GM19099 (cell line): ENCODE measurements around the gene GP1BB.

Source experiments
- POLR2A ChIP-seq: IDR thresholded peaks from 3 replicates; pipeline ENCODE4 v1.6.1; 2011; ENCODE audit warnings: low read depth; ENCODE audit not compliant: insufficient read length; ENCODE audit errors: extremely low read depth

GP1BB gene

DNA sequence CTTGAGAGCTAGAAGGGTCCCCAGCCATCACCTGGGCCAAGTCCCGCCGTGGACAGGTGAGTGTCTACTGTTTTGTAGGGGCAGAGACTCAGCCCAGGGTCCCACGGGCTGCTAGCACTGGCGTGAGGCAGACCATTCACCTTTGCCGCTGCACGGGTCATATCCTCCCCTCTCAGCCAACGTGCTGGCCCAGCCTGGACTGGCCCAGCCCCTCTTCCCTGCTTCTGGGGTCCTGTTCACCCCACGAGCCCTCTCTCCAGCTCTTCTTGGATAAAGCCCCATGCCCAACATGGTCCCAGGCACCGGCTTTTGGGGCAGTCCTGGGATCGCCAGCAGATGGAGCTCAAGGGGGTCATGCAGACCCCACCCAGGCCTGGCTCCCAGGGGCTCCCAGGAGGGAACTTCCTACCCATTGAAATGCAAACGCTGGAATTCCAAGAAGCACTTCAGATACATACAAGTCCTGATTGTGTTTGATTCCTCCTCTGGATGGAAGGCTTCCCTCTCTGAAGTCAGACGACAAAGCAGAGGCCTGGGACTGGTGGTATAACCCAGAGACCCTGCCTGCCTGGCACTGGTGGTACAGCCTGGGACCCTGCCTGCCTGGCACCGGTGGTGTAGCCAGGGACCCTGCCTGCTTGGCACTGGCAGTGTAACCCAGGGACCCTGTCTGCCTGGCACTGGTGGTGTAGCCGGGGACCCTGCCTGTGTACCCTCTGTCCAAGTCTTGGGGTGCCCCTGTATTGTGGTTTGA, 18.0 kb upstream of the GP1BB start:
- TF ChIP-seq POLR2A: no peak

DNA sequence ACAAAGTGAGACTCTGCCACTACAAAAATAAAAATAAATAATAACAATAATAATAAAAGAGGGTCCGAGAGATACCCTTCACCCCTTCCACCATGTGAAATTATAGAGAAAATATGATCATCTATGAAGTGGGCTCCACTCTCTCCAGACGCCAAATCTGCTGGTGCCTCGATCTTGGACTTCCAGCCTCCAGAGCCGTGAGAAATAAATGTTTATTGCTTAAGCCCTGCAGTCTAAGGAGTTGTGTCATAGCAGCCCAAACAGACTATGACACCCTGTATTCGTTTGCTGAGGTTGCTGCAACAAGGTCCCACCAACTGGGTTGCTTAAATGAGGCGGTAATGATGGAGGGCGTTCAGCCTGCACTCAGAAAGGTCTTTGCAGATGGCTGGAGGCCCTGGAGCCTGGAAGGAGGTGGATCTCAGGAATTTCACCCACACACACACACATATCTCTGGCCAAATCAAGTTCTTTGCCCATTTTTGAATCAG, 16.6 kb upstream of the GP1BB start:
- TF ChIP-seq POLR2A: no peak

DNA sequence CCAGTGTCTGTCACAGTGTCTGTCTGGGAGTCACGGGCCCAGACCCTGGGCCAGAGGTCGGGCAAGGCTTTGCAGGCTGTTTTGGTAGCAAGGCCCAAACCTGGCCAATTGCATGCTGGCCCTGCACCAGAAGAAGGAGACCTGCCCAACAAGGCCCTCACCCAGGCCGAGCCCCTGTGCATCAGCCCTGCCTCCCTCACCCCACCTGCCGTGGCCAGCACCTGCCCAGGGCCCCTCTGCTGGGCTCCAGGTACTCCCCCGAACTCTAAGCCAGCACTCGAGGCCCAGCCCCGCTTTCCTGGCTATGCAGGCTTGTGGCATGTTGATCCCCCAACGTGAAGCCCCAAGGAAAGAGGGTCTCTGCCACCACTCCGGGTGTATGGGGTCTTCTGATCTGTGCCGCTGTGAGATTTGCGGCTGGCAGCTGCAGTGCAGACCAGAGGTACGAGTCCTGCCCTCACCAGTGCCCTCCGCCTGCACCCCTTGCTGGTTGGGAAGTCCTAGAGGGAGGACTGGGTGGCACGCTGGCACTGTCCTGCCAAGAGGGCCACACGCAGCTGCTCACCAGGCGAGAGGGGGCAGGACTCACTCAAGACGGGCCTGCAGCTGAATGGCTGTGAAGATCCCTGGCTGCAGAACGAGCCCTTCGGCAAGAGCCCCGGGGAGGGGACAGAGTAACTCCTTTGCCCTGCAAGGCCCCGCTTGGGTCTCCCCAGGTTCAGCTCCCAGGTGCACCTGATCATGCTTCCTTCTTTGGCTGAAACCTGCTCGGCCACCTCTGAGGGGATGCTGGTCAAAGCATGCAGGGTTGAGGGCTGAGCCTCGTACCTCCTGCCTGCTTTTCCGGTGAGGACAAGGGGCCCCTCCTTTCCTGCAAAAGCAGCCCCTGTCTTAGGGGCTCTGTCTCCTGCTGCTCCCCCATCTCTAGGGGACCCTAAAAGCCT, 15.7 kb upstream of the GP1BB start:
- no peak for TF ChIP-seq POLR2A

DNA sequence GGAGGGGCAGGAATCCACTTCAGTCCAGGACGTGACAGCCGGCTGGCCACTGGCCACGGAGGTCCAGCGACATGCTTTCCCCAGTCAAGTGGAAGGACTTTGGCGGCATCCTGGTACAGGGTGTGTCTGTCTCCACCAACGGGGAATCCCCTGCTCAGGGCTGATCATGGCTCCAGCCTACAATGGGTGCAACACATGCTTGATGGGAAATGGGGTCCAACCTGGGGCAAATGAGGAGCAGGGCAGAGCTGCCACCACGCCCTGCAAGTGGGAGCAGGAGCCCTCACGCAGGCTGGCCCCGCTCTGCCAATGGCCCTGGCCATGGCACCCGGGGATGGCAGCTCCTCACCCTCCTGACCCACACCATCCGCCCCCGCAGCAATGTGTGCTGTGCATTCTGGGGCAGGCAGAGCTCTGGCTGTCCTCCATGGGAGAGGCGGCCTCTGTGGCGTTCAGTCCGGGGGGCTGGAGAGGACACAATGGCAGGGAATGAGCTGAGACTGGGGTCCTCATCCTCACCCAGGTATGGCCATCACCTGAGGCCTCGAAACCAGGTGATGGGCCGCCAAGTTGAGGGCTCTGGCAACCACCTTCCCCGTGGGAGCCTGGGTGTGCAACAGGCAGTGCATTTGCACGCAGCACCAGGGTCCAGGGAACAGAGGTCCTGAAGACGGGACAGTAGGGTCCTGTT, 14.9 kb upstream of the GP1BB start:
- TF ChIP-seq POLR2A: no peak

DNA sequence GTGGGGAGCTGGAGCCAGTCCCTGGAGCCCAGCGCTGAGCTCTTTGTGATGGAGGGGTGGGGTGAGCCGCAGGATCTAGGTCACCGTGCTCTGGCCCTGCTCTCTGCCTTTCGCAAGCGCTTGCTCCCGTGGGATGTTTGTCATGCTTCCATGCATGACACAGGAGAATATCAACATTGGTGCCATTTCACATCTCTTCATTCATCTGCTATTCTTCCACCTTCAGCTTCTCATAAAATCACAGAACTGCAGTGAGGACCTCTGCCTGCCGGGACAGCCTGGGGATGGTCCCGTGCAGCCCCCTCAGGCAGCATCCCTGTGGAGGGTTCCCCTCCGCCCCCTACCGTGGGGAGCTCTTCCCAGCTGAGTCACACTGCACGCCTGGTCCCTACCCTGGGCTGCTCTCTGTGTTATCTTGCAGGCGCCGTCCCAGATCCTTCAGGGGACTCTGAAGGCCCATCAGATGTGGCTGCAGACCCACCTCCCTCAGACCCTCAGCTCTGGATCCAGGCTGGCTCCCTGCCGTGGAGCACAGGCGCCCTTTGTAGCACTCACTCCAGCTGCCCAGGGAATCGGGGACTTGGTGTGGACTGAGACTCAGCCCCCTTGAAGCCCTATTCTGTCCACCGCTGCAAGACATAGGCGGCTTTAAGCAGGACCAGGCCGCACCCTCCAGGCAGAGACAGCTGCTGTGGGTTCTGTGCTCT, 14.1 kb upstream of the GP1BB start:
- no peak for TF ChIP-seq POLR2A

DNA sequence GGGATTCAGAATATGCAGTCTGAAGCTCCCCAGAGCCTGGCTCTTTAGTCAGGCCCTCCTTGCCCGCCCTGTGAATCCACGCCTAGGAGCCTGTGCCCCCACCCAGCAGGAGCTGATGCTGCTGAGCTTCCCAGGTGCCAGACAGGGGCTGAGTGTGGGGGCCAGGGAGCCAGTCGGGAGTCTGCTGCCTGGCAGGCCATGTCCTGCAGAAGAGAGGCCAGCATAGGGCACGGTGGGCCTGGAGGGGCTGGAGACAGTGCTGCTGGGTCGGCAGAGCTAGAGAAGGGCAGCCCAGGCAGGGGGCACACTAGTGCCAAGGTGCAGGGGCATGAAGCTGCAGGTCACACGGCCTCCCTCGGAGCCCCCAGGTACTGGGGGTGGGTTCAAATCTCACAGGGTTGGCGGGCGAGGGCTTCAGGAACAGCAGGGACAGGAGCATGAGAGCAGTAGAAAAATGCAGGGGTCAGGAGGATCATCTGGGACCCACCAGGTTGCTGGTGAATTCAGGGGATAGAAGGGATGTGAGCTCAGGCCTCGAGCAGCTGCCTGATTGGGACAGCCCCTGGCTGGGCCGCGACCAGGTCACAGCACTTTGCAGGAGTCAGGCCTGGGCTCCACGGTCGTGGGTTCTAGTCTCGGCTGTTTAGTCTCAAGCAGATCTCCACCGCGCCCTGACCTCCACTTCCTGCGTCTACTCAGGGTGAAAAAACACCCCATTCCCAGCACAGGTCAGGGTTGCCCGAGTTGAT, 13.1 kb upstream of the GP1BB start:
- no peak for TF ChIP-seq POLR2A

DNA sequence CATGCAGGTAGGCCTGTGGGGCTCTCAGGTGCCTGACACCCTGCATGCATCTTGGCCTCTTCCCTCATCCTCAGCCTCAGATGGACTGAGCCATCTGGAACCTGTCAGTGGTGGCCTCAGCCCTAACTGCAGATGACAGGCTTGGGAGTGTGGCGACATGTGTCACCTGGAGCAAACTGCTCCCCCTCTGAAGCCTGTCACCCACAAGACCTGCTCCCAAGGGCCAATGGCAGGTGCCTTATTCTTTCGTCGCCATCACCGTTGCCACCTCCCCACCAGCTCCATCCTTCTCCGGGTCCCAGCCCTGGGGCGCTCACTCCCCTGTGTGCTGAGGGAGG, 12.6 kb upstream of the GP1BB start:
- TF ChIP-seq POLR2A: no peak

DNA sequence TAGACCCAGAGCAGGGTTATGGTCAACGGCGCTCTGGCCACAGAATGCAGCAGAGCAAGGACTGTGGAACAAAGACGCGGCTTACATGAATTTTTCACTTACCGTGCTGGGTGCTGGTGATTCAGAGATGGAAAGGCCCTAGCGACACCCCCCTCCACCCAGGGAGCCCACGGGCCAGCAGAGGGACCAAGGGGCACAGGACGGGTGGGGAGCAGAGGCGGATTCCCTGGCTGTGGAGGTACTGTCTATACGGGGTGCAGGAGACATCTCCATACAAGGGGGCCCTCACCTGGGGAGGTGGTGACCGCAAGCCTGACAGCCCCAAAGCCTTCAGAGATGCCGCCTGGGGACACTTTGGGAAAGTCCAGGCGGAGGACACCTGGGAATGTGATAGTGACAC, 10.1 kb upstream of the GP1BB start:
- no peak for TF ChIP-seq POLR2A

DNA sequence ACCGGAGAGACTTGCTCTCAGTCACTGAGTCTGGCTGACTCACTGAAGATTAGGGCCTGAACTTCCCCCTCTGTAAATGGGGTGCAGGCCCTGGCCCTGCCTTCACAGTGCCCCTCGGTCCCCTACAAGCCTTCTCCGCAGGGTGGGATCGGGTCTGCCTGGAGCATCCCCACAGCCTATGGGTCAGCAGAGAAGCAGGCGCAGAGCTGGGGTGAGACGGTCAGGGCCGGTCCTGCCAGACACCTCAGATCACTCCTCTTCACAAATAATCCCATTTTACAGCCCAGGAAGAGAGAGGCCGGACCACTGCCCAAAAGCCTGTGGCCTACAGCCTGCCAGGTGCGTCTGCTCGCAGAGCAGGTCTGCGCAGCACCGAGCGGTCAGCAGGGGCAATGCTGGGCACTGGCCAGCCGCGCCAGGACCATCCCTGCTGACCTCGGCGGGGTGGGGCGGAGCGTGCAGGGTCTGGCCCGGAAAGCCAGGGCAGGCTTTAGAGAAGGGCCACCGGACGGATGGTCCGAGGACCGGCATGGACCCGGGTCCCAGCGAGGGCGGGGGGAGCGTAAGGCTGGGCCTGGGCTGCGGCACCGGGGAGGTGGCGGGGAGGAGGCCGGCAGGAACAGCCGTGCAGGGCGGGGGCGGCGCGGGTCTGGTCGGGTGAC, 9.6 kb upstream of the GP1BB start:
- no peak for TF ChIP-seq POLR2A

DNA sequence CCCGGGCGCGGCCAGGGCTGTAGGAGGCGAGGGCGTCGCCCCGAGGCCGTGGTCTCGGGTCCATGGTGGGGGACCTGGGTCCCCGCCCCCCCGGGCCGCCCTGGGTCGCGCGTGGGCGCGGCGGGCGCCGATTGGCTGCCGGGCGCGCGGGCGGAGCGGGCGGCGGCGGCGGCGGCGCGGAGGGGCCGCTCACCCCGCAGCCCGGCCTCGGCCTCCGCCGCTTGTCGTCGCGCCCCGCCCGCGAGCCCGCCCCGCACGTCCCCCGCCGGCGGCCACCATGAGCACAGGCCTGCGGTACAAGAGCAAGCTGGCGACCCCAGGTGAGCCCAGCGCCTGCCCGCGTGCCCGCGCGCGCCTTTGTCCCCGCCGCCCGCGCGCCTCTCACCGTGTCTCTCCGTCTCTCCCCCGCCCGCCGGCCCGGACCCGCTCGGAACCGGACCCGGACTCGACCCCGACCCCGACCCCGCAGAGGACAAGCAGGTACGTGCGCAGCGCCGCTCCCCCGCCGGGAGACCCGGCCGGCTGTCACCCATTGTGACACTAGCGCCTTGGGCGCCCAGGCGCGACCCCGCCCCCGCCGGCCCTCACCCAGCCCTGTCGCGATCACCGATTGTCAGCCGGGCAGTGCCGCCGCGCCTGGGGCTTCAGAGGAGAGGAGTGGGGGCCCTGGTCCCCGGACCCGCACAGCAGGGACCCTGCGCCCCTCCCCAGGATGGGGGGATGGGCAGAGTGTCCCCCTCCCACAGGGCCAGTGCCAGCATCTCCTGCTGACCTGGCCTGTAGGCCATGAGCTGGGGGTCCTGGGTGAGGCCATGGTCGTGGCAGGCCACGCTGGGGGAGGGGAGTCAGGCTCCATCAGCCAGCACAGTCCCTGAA, 8.8 kb upstream of the GP1BB start, which contains the start of gene SEPTIN5:
TSS of gene SEPTIN5 (plus strand) at position 192 of the 876 bp plus-strand sequence. CDS start at position 278, 86 bp downstream.
- TF ChIP-seq POLR2A: no peak

DNA sequence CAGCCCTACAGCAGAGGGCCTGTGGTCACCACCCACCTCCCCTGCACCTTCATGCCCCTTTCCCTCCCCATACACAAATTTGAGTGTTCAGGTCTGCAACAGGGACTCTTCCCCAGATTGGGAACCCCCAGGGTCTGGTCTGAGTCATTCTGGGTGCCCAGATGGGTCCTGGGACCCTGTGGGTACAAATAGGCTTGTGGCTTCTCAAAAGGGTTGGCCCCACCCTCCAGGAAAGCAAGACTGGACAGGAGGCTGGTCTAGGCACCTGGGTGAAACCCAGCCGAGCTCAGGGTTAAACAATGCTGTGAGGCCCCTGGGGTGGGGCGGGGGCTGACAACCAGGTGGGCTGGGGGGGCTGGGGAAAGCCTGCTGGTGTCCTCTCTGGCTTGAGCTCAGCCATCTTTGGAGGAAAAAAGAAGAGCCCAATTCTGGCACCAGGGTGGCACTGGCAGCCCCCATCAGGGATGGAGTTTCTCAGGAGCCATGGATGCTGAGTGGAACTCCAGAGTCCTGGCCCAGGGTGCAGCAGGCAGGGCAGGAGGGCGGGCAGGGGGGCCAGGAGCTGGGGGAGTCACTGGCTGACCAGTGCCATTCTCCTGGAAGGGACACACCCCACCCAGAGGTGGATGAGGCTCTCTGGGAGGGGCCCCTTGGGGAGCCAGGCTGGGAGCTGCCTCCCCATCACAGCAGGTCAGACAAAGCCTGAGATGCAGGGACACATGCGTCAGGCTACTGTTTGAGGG, 8.0 kb upstream of the GP1BB start:
- no peak for TF ChIP-seq POLR2A
